Mammary epithelial cell (primary cell): ENCODE data around the gene PROK1.

ENCODE experiments used
- EZH2 ChIP-seq: IDR thresholded peaks from 2 replicates; pipeline ENCODE4 v1.6.1; 2012; ENCODE audit warnings: low read length, inconsistent platforms, borderline replicate concordance
- TF ChIP-seq, protein P1 (sequence below), 2 donors: IDR thresholded peaks in 1 of 2; conservative IDR thresholded peaks in 1 of 2; 2 replicates each; pipeline ENCODE4 v1.5.1; 2011 to 2012; ENCODE audit warnings: inconsistent platforms in 2 of 2, low read length in 2 of 2, mild to moderate bottlenecking in 2 of 2, control low read depth in 1 of 2, low read depth in 1 of 2; ENCODE audit not compliant: insufficient read depth in 1 of 2; ENCODE audit errors: extremely low read depth in 1 of 2

DNA sequence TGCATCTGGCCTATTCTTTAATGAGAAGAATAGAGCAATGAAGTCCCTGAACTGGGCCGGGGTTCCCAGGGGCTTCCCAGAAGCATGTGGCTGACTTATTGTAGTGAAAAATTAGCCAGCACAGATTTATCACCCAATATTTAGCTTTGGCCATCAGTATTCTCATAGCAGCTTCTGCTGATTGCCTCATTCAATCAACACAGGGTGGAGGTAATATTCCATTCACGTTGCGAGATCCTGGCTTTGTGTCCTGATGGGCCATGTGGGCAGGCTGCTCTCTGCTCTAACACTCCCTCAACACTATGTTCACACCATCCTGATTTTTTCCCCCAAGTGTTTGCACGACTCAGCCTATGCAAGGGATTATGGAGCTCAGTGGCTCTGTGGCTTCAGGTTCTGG lies 22.0 kb upstream of the PROK1 start:
- TF ChIP-seq, protein P1, sequence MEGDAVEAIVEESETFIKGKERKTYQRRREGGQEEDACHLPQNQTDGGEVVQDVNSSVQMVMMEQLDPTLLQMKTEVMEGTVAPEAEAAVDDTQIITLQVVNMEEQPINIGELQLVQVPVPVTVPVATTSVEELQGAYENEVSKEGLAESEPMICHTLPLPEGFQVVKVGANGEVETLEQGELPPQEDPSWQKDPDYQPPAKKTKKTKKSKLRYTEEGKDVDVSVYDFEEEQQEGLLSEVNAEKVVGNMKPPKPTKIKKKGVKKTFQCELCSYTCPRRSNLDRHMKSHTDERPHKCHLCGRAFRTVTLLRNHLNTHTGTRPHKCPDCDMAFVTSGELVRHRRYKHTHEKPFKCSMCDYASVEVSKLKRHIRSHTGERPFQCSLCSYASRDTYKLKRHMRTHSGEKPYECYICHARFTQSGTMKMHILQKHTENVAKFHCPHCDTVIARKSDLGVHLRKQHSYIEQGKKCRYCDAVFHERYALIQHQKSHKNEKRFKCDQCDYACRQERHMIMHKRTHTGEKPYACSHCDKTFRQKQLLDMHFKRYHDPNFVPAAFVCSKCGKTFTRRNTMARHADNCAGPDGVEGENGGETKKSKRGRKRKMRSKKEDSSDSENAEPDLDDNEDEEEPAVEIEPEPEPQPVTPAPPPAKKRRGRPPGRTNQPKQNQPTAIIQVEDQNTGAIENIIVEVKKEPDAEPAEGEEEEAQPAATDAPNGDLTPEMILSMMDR (conservative IDR thresholded peaks at IDR 0.05 in 1 of 2, IDR thresholded peaks at IDR 0.05 in 1 of 2; ENCODE audit: extremely low read depth in 1 of 2, insufficient read depth in 1 of 2, low read depth in 1 of 2, low read length in 2 of 2): no peak
- TF ChIP-seq EZH2: no peak
